HCT116 (cell line): ENCODE measurements around the gene CHRD. TPM values are rescaled to one million over a fixed set of nuclear protein-coding genes. Genes with fewer than 3 reads are reported as not detected.

Experiments
- ATAC-seq: fragments of 200-7000 bp; cut with Tn5 transposase; 2 replicates; pipeline ENCODE4 v1.9.1; 2020; ENCODE audit warnings: mild to moderate bottlenecking, moderate library complexity
- BruUV-seq: library from RNA; stranded (reverse); fragments of 400-500 nt; replicated peaks from 2 replicates; lab custom pipeline; 2021; lab: Mats Ljungman, UMichigan
- CTCF ChIA-PET: fragments of 300-600 bp; sonication (Branson Sonifier 250); formaldehyde crosslinking; loops from one replicate; lab custom pipeline; 2021; ENCODE audit warnings: antibody characterized with exemption; lab: Charles Lee
- POLR2A ChIA-PET: fragments of 300-600, 350-600 bp; sonication (Branson Sonifier 250); formaldehyde crosslinking; loops from one replicate; lab custom pipeline; 2021; ENCODE audit warnings: antibody characterized with exemption; lab: Charles Lee
- RAD21 ChIA-PET, 2 experiments: fragments of 300-600 bp; sonication (Branson Sonifier 250); formaldehyde crosslinking; loops; one replicate each; lab custom pipeline; 2023; ENCODE audit warnings: low total read pairs in 2 of 2; ENCODE audit not compliant: uncharacterized antibody in 2 of 2, unreplicated experiment in 2 of 2, low non-redundant PET in 1 of 2; lab: Charles Lee
- DNase-seq: peaks from one replicate; pipeline ENCODE4 v3.0.0-alpha.2; 2010; ENCODE audit warnings: low read depth, low spot score
- H2AFZ ChIP-seq: fragments of 200-600 bp; shearing (Covaris generic), sonication (generic); 2 replicates; pipeline ENCODE4 v1.6.1; 2017; ENCODE audit warnings: low read depth, mixed run types, mixed read lengths, antibody characterized with exemption, low read length; ENCODE audit not compliant: poor library complexity, severe bottlenecking
- H3K27ac ChIP-seq: 2 replicates; pipeline ENCODE4 v1.5.1; 2012; ENCODE audit warnings: low read depth, low read length
- H3K27me3 ChIP-seq: fragments of 200-600 bp; sonication (generic); 2 replicates; pipeline ENCODE4 v1.6.1; 2016; ENCODE audit warnings: mixed run types, low read length, mixed read lengths; ENCODE audit not compliant: insufficient read depth
- H3K36me3 ChIP-seq, 2 experiments: fragments of 200-500 bp in 1 of 2; fragments of 200-600 bp in 1 of 2; sonication (Bioruptor generic) in 1 of 2; sonication (generic) in 1 of 2; 2 replicates each; pipeline versions ENCODE4 v1.5.1 to v1.6.1; 2014 to 2016; ENCODE audit warnings: low read length in 2 of 2, inconsistent platforms in 1 of 2, mixed read lengths in 1 of 2, mixed run types in 1 of 2; ENCODE audit not compliant: insufficient read depth in 2 of 2, control insufficient read depth in 1 of 2
- H3K4me1 ChIP-seq, 2 experiments: fragments of 200-600 bp in 1 of 2; sonication (generic) in 1 of 2; 2 replicates each; pipeline versions ENCODE4 v1.5.1 to v1.6.1; 2012 to 2017; ENCODE audit warnings: low read length in 2 of 2, inconsistent platforms in 1 of 2, mild to moderate bottlenecking in 1 of 2, mixed read lengths in 1 of 2, mixed run types in 1 of 2, moderate library complexity in 1 of 2; ENCODE audit not compliant: insufficient read depth in 2 of 2, control insufficient read depth in 1 of 2
- H3K4me2 ChIP-seq: fragments of 200-600 bp; sonication (generic); 2 replicates; pipeline ENCODE4 v1.6.1; 2017; ENCODE audit warnings: mixed run types, low read length, mixed read lengths
- H3K4me3 ChIP-seq, 2 experiments: fragments of 200-600 bp in 1 of 2; sonication (generic) in 1 of 2; replicated peaks in 1 of 2; 2 replicates each; pipeline ENCODE4 v1.5.1; 2011 to 2016; ENCODE audit warnings: low read length in 2 of 2, control low read depth in 1 of 2, low read depth in 1 of 2, mild to moderate bottlenecking in 1 of 2, mixed read lengths in 1 of 2, mixed run types in 1 of 2
- H3K79me2 ChIP-seq: fragments of 200-600 bp; sonication (generic); 2 replicates; pipeline ENCODE4 v1.6.1; 2017; ENCODE audit warnings: mild to moderate bottlenecking, mixed run types, low read length, moderate library complexity, mixed read lengths; ENCODE audit not compliant: insufficient read depth
- H3K9ac ChIP-seq: fragments of 200-600 bp; sonication (generic); 2 replicates; pipeline ENCODE4 v1.6.1; 2016; ENCODE audit warnings: low read length, mixed read lengths
- H3K9me2 ChIP-seq: fragments of 200-600 bp; sonication (generic), shearing (Covaris generic); 2 replicates; pipeline ENCODE4 v1.6.1; 2017; ENCODE audit warnings: mixed run types, mild to moderate bottlenecking, moderate library complexity; ENCODE audit not compliant: insufficient read depth
- H3K9me3 ChIP-seq, 2 experiments: fragments of 200-500 bp in 1 of 2; fragments of 200-600 bp in 1 of 2; sonication (Bioruptor generic) in 1 of 2; sonication (generic) in 1 of 2; 2 replicates each; pipeline ENCODE4 v1.6.1; 2014 to 2017; ENCODE audit warnings: low read length in 2 of 2, mixed read lengths in 2 of 2, inconsistent platforms in 1 of 2, low read depth in 1 of 2, mild to moderate bottlenecking in 1 of 2, mixed run types in 1 of 2, moderate library complexity in 1 of 2; ENCODE audit not compliant: control insufficient read depth in 1 of 2, insufficient read depth in 1 of 2
- H4K20me1 ChIP-seq: fragments of 200-600 bp; sonication (generic), shearing (Covaris generic); 2 replicates; pipeline ENCODE4 v1.6.1; 2017; ENCODE audit warnings: mixed run types, mild to moderate bottlenecking, moderate library complexity; ENCODE audit not compliant: insufficient read depth
- CBX3 ChIP-seq: IDR thresholded peaks from 2 replicates; pipeline ENCODE4 v1.6.1; 2012; ENCODE audit warnings: low read depth
- ELF1 ChIP-seq: IDR thresholded peaks from 2 replicates; pipeline ENCODE4 v1.6.1; 2012; ENCODE audit warnings: low read depth, borderline replicate concordance
- EZH2phosphoT487 ChIP-seq: fragments of 200-600 bp; IDR thresholded peaks from 2 replicates; pipeline ENCODE4 v1.6.1; 2018; ENCODE audit warnings: antibody characterized with exemption, borderline replicate concordance
- FOSL1 ChIP-seq: IDR thresholded peaks from 2 replicates; pipeline ENCODE4 v1.6.1; 2012; ENCODE audit warnings: low read depth
- POLR2A ChIP-seq: IDR thresholded peaks from 2 replicates; pipeline ENCODE4 v1.7.0; 2011; ENCODE audit warnings: borderline replicate concordance; ENCODE audit not compliant: insufficient read depth, insufficient read length; ENCODE audit errors: extremely low read depth
- SIN3A ChIP-seq: IDR thresholded peaks from 2 replicates; pipeline ENCODE4 v1.6.1; 2012; ENCODE audit warnings: low read depth
- SP1 ChIP-seq: IDR thresholded peaks from 2 replicates; pipeline ENCODE4 v1.6.1; 2012; ENCODE audit warnings: low read depth
- SRF ChIP-seq: IDR thresholded peaks from 2 replicates; pipeline ENCODE4 v1.6.1; 2012; ENCODE audit warnings: low read depth
- TCF7L2 ChIP-seq: IDR thresholded peaks from 2 replicates; pipeline ENCODE4 v1.7.0; 2011; ENCODE audit warnings: borderline replicate concordance, inconsistent platforms; ENCODE audit not compliant: insufficient read depth, insufficient read length; ENCODE audit errors: extremely low read depth
- YY1 ChIP-seq: IDR thresholded peaks from 2 replicates; pipeline ENCODE4 v1.6.1; 2011; ENCODE audit warnings: low read length, low read depth, moderate library complexity, mild to moderate bottlenecking; ENCODE audit not compliant: insufficient replicate concordance; ENCODE audit errors: extremely low read depth
- intact Hi-C: fragments of 100-400 bp; cut with micrococcal nuclease; formaldehyde crosslinking; loops from 2 replicates; pipeline ENCODE4 v1.10.0; 2022
- total RNA-seq: library from RNA; stranded (reverse); gene quantifications from one replicate; pipeline ENCODE4 v1.2.1, GENCODE V29; 2021; ENCODE audit not compliant: unreplicated experiment
- TF ChIP-seq, protein P1 (sequence below), 3 experiments: fragments of 200-600 bp in 1 of 3; sonication (generic) in 1 of 3; IDR thresholded peaks in 2 of 3; conservative IDR thresholded peaks in 1 of 3; 2 replicates each; pipeline ENCODE4 v1.5.1; 2012 to 2017; ENCODE audit warnings: low read depth in 2 of 3, low read length in 2 of 3, antibody characterized with exemption in 1 of 3, borderline replicate concordance in 1 of 3, control low read depth in 1 of 3, mild to moderate bottlenecking in 1 of 3, mixed read lengths in 1 of 3, mixed run types in 1 of 3, moderate library complexity in 1 of 3; ENCODE audit not compliant: insufficient read depth in 1 of 3
- TF ChIP-seq, protein P2 (sequence below): IDR thresholded peaks from 2 replicates; pipeline ENCODE4 v1.6.1; 2011; ENCODE audit warnings: mild to moderate bottlenecking, low read length, moderate library complexity; ENCODE audit not compliant: insufficient replicate concordance; ENCODE audit errors: extremely low read depth
- TF ChIP-seq, protein P3 (sequence below): IDR thresholded peaks from 2 replicates; pipeline ENCODE4 v1.6.1; 2012
- TF ChIP-seq, protein P4 (sequence below): IDR thresholded peaks from 2 replicates; pipeline ENCODE4 v1.6.1; 2012; ENCODE audit warnings: low read depth

Gene CHRD
- total RNA-seq, 1 experiment from 2014 or later, result 8.0 TPM

DNA sequence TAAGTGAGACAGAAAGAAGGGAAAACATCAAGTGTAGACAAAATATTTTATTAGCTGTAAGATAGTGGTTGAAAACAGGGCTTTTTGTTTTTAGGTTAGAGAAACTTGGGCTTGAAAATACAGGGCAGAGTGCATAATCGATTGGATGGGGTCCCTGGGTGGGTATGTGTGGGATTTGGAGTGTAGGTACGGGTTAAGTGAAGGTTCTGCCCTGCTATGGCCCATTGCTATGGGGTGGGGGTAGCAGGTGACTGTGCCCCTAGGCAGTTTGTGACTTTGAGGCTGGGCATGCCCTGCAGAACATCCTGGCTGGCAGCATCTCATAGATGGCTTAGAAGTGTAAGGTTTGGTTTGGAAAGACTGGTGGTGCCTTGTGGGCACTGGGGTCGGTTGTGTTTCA is 46.2 kb upstream of the CHRD start:
- peaks cover 69% of the 10 kb centered on the region for H3K79me2 ChIP-seq
- RAD21 ChIA-PET, result no interaction called here
- peak overlapping the region; percentile 9 for H3K27ac ChIP-seq
- no peak overlapping the region for H2AFZ ChIP-seq
- TF ChIP-seq EZH2phosphoT487 (no peak), POLR2A (no peak), SP1 (no peak), FOSL1 (no peak), TCF7L2 (no peak), ELF1 (no peak), SRF (no peak), YY1 (no peak), CBX3 (no peak), SIN3A (no peak)
- TF ChIP-seq, protein P1, sequence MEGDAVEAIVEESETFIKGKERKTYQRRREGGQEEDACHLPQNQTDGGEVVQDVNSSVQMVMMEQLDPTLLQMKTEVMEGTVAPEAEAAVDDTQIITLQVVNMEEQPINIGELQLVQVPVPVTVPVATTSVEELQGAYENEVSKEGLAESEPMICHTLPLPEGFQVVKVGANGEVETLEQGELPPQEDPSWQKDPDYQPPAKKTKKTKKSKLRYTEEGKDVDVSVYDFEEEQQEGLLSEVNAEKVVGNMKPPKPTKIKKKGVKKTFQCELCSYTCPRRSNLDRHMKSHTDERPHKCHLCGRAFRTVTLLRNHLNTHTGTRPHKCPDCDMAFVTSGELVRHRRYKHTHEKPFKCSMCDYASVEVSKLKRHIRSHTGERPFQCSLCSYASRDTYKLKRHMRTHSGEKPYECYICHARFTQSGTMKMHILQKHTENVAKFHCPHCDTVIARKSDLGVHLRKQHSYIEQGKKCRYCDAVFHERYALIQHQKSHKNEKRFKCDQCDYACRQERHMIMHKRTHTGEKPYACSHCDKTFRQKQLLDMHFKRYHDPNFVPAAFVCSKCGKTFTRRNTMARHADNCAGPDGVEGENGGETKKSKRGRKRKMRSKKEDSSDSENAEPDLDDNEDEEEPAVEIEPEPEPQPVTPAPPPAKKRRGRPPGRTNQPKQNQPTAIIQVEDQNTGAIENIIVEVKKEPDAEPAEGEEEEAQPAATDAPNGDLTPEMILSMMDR (IDR thresholded peaks at IDR 0.05 in 2 of 3, conservative IDR thresholded peaks at IDR 0.05 in 1 of 3; ENCODE audit: borderline replicate concordance in 1 of 3, insufficient read depth in 1 of 3, low read depth in 2 of 3, low read length in 2 of 3), result no peak
- TF ChIP-seq, protein P2, sequence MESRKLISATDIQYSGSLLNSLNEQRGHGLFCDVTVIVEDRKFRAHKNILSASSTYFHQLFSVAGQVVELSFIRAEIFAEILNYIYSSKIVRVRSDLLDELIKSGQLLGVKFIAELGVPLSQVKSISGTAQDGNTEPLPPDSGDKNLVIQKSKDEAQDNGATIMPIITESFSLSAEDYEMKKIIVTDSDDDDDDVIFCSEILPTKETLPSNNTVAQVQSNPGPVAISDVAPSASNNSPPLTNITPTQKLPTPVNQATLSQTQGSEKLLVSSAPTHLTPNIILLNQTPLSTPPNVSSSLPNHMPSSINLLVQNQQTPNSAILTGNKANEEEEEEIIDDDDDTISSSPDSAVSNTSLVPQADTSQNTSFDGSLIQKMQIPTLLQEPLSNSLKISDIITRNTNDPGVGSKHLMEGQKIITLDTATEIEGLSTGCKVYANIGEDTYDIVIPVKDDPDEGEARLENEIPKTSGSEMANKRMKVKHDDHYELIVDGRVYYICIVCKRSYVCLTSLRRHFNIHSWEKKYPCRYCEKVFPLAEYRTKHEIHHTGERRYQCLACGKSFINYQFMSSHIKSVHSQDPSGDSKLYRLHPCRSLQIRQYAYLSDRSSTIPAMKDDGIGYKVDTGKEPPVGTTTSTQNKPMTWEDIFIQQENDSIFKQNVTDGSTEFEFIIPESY, result no peak
- TF ChIP-seq, protein P3, sequence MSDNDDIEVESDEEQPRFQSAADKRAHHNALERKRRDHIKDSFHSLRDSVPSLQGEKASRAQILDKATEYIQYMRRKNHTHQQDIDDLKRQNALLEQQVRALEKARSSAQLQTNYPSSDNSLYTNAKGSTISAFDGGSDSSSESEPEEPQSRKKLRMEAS, result no peak
- TF ChIP-seq, protein P4, sequence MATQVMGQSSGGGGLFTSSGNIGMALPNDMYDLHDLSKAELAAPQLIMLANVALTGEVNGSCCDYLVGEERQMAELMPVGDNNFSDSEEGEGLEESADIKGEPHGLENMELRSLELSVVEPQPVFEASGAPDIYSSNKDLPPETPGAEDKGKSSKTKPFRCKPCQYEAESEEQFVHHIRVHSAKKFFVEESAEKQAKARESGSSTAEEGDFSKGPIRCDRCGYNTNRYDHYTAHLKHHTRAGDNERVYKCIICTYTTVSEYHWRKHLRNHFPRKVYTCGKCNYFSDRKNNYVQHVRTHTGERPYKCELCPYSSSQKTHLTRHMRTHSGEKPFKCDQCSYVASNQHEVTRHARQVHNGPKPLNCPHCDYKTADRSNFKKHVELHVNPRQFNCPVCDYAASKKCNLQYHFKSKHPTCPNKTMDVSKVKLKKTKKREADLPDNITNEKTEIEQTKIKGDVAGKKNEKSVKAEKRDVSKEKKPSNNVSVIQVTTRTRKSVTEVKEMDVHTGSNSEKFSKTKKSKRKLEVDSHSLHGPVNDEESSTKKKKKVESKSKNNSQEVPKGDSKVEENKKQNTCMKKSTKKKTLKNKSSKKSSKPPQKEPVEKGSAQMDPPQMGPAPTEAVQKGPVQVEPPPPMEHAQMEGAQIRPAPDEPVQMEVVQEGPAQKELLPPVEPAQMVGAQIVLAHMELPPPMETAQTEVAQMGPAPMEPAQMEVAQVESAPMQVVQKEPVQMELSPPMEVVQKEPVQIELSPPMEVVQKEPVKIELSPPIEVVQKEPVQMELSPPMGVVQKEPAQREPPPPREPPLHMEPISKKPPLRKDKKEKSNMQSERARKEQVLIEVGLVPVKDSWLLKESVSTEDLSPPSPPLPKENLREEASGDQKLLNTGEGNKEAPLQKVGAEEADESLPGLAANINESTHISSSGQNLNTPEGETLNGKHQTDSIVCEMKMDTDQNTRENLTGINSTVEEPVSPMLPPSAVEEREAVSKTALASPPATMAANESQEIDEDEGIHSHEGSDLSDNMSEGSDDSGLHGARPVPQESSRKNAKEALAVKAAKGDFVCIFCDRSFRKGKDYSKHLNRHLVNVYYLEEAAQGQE, result no peak
- no peaks in the 10 kb centered on the region for H3K27me3 ChIP-seq
- no peaks in the 10 kb centered on the region for H3K9me2 ChIP-seq
- no TSS peak for BruUV-seq
- 0 out of 2 replicates have a peak overlapping the region, but pooled peaks have one; percentile 25 for H3K9ac ChIP-seq
- no peak overlapping the region for H3K4me3 ChIP-seq
- intact Hi-C loops, result no loop called here
- ATAC-seq (no peak), DNase-seq (no peak)
- no peaks in the 10 kb centered on the region for H3K9me3 ChIP-seq
- CTCF ChIA-PET, result no interaction called here
- H3K4me1 ChIP-seq, result peaks cover 2 to 68% of the 10 kb centered on the region in 2 experiments; a peak in 2 of 4 replicates
- peak overlapping the region; percentile 90; the same call in 1 of the 2 replicates for H3K4me2 ChIP-seq
- H4K20me1 ChIP-seq, result peaks cover 28% of the 10 kb centered on the region; the same call in 1 of the 2 replicates
- H3K36me3 ChIP-seq, result peaks cover 44 to 59% of the 10 kb centered on the region in 2 experiments
- POLR2A ChIA-PET, result no interaction called here
